Panc1 (cell line): ENCODE results near the gene MACO1. TPM values are rescaled to one million over a fixed set of nuclear protein-coding genes. Genes with fewer than 3 reads are reported as not detected.

Source experiments
- ATAC-seq: fragments of 200-7000 bp; cut with Tn5 transposase; 2 replicates; pipeline ENCODE4 v1.9.1; 2020; ENCODE audit warnings: mild to moderate bottlenecking, moderate library complexity
- BruUV-seq: library from RNA; stranded (reverse); fragments of 400-500 nt; replicated peaks from 2 replicates; lab custom pipeline; 2021; lab: Mats Ljungman, UMichigan
- CTCF ChIA-PET: fragments of 300-600 bp; sonication (Branson Sonifier 250); formaldehyde crosslinking; loops from one replicate; lab custom pipeline; 2022; ENCODE audit warnings: antibody characterized with exemption; lab: Charles Lee
- POLR2A ChIA-PET: fragments of 300-600 bp; sonication (Branson Sonifier 250); formaldehyde crosslinking; loops from one replicate; lab custom pipeline; 2022; ENCODE audit warnings: antibody characterized with exemption; lab: Charles Lee
- DNase-seq: peaks from one replicate; pipeline ENCODE4 v3.0.0-alpha.2; 2010; ENCODE audit warnings: low read depth, low spot score
- H3K27ac ChIP-seq: 2 replicates; pipeline ENCODE4 v1.5.1; 2011; ENCODE audit warnings: mild to moderate bottlenecking, low read length, inconsistent platforms
- H3K27me3 ChIP-seq: fragments of 200-500 bp; sonication (Bioruptor generic); 2 replicates; pipeline ENCODE4 v1.6.0; 2014; ENCODE audit warnings: low read length, inconsistent platforms; ENCODE audit not compliant: control insufficient read depth, insufficient read depth
- H3K36me3 ChIP-seq: fragments of 200-500 bp; sonication (Bioruptor generic); 2 replicates; pipeline ENCODE4 v1.5.1; 2014; ENCODE audit warnings: inconsistent platforms, mild to moderate bottlenecking, low read length, moderate library complexity; ENCODE audit not compliant: control insufficient read depth, insufficient read depth
- H3K4me1 ChIP-seq: 2 replicates; pipeline ENCODE4 v1.5.1; 2011; ENCODE audit warnings: inconsistent platforms, mild to moderate bottlenecking, low read length, moderate library complexity; ENCODE audit not compliant: control insufficient read depth, insufficient read depth
- H3K4me3 ChIP-seq, 2 experiments: 2 replicates each; pipeline ENCODE4 v1.5.1; 2011 to 2012; ENCODE audit warnings: low read depth in 2 of 2, low read length in 2 of 2, mild to moderate bottlenecking in 2 of 2, inconsistent platforms in 1 of 2, moderate library complexity in 1 of 2
- H3K9me3 ChIP-seq: fragments of 200-500 bp; sonication (Bioruptor generic); 2 replicates; pipeline ENCODE4 v1.5.1; 2014; ENCODE audit warnings: low read depth, mild to moderate bottlenecking, inconsistent platforms, low read length, moderate library complexity; ENCODE audit not compliant: control insufficient read depth, insufficient read depth
- POLR2AphosphoS5 ChIP-seq: IDR thresholded peaks from 2 replicates; pipeline ENCODE4 v1.6.1; 2012; ENCODE audit warnings: mild to moderate bottlenecking, low read depth, low read length, moderate library complexity
- SIN3A ChIP-seq: IDR thresholded peaks from 2 replicates; pipeline ENCODE4 v1.6.1; 2012; ENCODE audit warnings: low read depth, mild to moderate bottlenecking, low read length, moderate library complexity, borderline replicate concordance; ENCODE audit not compliant: insufficient read depth
- TCF7L2 ChIP-seq: IDR thresholded peaks from 2 replicates; pipeline ENCODE4 v1.6.1; 2011; ENCODE audit warnings: mild to moderate bottlenecking, low read depth, low read length, inconsistent platforms
- in situ Hi-C: cut with HindIII; loops from 2 replicates; pipeline ENCODE4 v1.10.0; 2016; ENCODE audit warnings: low sequenced_read_pairs, low pct_unique_long_range_greater_than_20kb
- intact Hi-C: fragments of 100-400 bp; cut with micrococcal nuclease; formaldehyde crosslinking; loops from one replicate; pipeline ENCODE4 v1.10.0; 2022; ENCODE audit not compliant: unreplicated experiment
- total RNA-seq: library from RNA; stranded (reverse); gene quantifications from one replicate; pipeline ENCODE4 v1.2.1, GENCODE V29; 2021; ENCODE audit not compliant: unreplicated experiment
- TF ChIP-seq, protein P1 (sequence below): fragments of 450-650 bp; IDR thresholded peaks from 2 replicates; pipeline ENCODE4 v1.5.1; 2017; ENCODE audit warnings: mild to moderate bottlenecking
- TF ChIP-seq, protein P2 (sequence below), 2 experiments: IDR thresholded peaks; 2 replicates each; pipeline ENCODE4 v1.6.1; 2011 to 2012; ENCODE audit warnings: low read depth in 2 of 2, control low read depth in 1 of 2, low read length in 1 of 2, mild to moderate bottlenecking in 1 of 2, moderate library complexity in 1 of 2; ENCODE audit not compliant: insufficient read depth in 1 of 2

MACO1 gene
- total RNA-seq, 1 experiment from 2014 or later: 16.5 TPM

DNA sequence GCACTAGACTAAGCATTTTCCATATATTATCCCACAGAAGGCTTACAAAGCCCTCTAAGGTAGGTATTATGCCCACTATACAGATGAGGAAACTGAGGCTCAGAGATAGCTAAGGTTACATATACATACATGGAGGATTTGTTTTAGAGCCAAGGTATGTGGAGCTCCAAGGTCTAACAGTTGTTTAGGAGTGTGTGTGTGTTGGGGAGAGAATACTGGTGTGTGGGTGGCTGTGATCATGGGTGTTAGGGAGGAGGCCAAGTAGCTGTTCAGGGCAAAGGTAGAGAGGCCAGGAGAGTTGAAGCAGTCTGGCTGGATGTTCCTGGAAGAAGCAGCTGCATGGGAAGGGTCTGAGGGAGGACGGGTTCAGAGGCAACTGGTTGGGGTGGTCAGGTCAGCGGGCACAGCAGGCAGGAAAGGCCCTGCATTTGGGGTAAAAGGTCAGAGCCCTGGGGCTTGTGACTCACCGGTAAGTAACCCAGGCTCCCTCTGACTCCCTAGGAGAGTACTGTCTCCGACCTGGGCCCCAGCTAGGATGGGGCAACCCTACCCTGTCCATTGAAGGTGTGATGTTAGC lies 107.6 kb downstream of the MACO1 start:
- TF ChIP-seq POLR2AphosphoS5 (no peak), SIN3A (no peak), TCF7L2 (no peak)
- TF ChIP-seq, protein P1, sequence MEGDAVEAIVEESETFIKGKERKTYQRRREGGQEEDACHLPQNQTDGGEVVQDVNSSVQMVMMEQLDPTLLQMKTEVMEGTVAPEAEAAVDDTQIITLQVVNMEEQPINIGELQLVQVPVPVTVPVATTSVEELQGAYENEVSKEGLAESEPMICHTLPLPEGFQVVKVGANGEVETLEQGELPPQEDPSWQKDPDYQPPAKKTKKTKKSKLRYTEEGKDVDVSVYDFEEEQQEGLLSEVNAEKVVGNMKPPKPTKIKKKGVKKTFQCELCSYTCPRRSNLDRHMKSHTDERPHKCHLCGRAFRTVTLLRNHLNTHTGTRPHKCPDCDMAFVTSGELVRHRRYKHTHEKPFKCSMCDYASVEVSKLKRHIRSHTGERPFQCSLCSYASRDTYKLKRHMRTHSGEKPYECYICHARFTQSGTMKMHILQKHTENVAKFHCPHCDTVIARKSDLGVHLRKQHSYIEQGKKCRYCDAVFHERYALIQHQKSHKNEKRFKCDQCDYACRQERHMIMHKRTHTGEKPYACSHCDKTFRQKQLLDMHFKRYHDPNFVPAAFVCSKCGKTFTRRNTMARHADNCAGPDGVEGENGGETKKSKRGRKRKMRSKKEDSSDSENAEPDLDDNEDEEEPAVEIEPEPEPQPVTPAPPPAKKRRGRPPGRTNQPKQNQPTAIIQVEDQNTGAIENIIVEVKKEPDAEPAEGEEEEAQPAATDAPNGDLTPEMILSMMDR: no peak
- TF ChIP-seq, protein P2, sequence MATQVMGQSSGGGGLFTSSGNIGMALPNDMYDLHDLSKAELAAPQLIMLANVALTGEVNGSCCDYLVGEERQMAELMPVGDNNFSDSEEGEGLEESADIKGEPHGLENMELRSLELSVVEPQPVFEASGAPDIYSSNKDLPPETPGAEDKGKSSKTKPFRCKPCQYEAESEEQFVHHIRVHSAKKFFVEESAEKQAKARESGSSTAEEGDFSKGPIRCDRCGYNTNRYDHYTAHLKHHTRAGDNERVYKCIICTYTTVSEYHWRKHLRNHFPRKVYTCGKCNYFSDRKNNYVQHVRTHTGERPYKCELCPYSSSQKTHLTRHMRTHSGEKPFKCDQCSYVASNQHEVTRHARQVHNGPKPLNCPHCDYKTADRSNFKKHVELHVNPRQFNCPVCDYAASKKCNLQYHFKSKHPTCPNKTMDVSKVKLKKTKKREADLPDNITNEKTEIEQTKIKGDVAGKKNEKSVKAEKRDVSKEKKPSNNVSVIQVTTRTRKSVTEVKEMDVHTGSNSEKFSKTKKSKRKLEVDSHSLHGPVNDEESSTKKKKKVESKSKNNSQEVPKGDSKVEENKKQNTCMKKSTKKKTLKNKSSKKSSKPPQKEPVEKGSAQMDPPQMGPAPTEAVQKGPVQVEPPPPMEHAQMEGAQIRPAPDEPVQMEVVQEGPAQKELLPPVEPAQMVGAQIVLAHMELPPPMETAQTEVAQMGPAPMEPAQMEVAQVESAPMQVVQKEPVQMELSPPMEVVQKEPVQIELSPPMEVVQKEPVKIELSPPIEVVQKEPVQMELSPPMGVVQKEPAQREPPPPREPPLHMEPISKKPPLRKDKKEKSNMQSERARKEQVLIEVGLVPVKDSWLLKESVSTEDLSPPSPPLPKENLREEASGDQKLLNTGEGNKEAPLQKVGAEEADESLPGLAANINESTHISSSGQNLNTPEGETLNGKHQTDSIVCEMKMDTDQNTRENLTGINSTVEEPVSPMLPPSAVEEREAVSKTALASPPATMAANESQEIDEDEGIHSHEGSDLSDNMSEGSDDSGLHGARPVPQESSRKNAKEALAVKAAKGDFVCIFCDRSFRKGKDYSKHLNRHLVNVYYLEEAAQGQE (IDR thresholded peaks at IDR 0.05; ENCODE audit: insufficient read depth in 1 of 2, low read depth in 2 of 2, low read length in 1 of 2): no peak
- no peaks in the 10 kb centered on the region for H3K4me1 ChIP-seq
- H3K9me3 ChIP-seq: no peaks in the 10 kb centered on the region
- no peaks in the 10 kb centered on the region for H3K36me3 ChIP-seq
- H3K4me3 ChIP-seq: no peak overlapping the region
- no peaks in the 10 kb centered on the region for H3K27me3 ChIP-seq
- intact Hi-C loops (no loop called here), in situ Hi-C loops (no loop called here)
- ATAC-seq (0 out of 2 replicates have a peak, but pooled peaks have one; percentile 33), DNase-seq (no peak)
- BruUV-seq: no TSS peak
- CTCF ChIA-PET: interaction anchor here (0.6 to 0.8 kb wide), 2 partner anchors 17 to 207 kb away, joined by 3 read pairs; no protein-coding TSS in a partner anchor
- POLR2A ChIA-PET: no interaction called here
- H3K27ac ChIP-seq: no peak overlapping the region

DNA sequence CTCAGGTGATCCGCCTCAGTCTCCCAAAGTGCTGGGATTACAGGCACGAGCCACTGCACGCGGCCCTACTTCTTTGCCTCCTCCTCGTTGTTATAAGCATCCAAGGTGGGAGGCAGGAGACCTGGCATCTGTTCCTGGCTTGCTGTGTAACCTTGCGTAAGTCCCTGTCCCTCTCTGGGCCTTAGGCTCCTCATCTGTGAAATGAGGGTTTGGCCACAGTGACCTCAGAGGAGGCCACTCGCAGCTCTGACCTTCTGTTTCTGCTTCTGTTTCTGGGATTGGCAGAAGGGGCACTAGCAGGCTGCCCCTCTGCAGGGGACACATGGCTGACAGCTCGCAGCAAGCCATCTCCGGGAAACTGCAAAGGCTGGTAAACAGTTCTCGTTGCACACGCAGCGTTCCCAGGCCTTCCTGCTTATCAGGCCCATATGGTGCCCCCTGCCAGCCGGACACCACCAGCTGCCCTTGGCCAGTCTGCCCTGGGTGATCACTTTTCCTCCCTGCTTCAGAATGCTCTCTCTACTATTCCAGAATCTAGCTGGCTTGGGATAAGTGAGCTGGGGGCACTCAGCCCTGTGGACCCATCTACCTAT lies 110.1 kb downstream of the MACO1 start:
- no TSS peak for BruUV-seq
- Histone ChIP-seq H3K27ac (no peak overlapping the region), H3K27me3 (no peaks in the 10 kb centered on the region), H3K9me3 (no peaks in the 10 kb centered on the region), H3K36me3 (no peaks in the 10 kb centered on the region; the same call in 1 of the 2 replicates), H3K4me1 (peaks cover 9% of the 10 kb centered on the region), H3K4me3 (no peak overlapping the region)
- TF ChIP-seq TCF7L2: no peak
- TF ChIP-seq POLR2AphosphoS5: no peak
- TF ChIP-seq, protein P2 (IDR thresholded peaks at IDR 0.05; ENCODE audit: insufficient read depth in 1 of 2, low read depth in 2 of 2, low read length in 1 of 2): no peak
- TF ChIP-seq, protein P1: no peak
- TF ChIP-seq SIN3A: no peak
- DNase-seq (no peak), ATAC-seq (no peak)
- intact Hi-C loops: no loop called here
- ChIA-PET CTCF (no interaction called here), POLR2A (no interaction called here)
- in situ Hi-C loops: no loop called here
